ENCODE results near the gene HIVEP1.

Gene HIVEP1

DNA sequence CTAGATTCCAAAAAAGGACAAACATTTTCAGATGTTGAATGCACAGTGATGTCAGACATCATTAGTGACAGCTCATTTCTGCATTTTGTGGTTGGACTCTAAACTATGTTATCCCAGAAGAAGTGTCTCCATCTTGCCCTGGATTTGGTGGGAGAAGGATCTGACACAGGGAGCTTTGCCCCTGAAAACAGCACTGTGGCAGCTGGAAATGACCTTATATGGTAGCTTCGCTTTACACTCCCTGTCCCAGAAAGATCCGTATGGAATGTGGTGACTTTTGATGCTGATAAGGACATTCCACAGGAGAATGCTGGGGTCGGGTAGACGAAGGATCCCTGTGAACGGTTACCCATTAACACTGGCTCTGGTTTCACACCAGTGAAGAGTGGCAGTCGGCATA is 190.9 kb downstream of the HIVEP1 start:
- DNase-seq (ENCODE audit: insufficient read length, low spot score) (no peak), FAIRE-seq (no peak)
- TF ChIP-seq POLR2A (IDR thresholded peaks at IDR 0.05; ENCODE audit: low read depth, low read length) = no peak
- no peak for TF ChIP-seq TAF1 (IDR thresholded peaks at IDR 0.05; ENCODE audit: low read depth, low read length)

DNA sequence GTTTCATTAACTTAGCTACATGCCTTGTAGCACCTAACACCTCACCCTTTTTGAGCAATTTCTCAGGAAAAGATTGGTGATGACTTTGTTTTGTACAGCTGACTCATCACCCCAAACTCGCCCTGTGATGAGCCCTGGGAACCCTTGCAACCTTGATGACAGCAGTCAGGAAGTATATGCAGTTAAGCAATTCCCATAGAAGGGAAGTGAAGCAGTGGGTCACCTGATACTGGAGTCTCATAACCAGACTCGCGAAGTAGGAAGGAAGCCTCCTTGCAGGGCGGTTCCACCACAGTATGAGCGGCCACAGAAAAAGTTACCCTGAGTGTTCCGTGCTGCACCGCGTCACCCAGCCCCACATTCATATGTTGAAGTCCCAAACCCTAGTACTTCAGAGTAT is 196.1 kb downstream of the HIVEP1 start:
- no peak for FAIRE-seq
- no peak for TF ChIP-seq POLR2A (IDR thresholded peaks at IDR 0.05; ENCODE audit: low read depth, low read length)
- TF ChIP-seq TAF1 (IDR thresholded peaks at IDR 0.05; ENCODE audit: low read depth, low read length) = no peak
- no peak for TF ChIP-seq SPI1 (IDR thresholded peaks at IDR 0.05; ENCODE audit: low read depth, low read length)
- no peak for TF ChIP-seq POU2F2 (IDR thresholded peaks at IDR 0.05; ENCODE audit: low read depth, low read length)
- TF ChIP-seq PAX5 (IDR thresholded peaks at IDR 0.05; ENCODE audit: insufficient read depth, low read length, severe bottlenecking) = no peak
- TF ChIP-seq POLR2AphosphoS5 (IDR thresholded peaks at IDR 0.05; ENCODE audit: low read depth, low read length) = no peak
- DNase-seq (ENCODE audit: insufficient read length, low spot score) = no peak

DNA sequence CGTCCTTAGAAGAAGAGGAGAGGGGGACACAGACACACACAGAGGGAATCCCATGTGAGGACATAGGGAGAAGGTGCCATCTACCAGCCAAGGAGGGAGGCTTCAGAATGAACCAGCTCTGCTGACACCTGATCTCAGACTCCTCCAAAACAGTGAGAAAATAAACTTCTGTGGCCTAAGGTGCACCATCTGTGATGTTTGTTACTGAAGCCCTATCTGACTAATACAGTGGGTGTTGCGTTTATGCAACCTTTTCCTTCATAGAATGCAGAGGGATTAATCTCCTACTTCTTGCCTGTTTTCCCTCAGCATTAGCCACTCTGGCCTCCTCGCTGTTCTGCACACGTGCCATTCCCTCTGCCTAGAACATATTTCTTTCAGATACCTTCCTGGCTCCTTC is 196.6 kb downstream of the HIVEP1 start:
- FAIRE-seq (no peak), DNase-seq (ENCODE audit: insufficient read length, low spot score) (no peak)
- TF ChIP-seq POLR2A (IDR thresholded peaks at IDR 0.05; ENCODE audit: low read depth, low read length) (no peak), POLR2AphosphoS5 (IDR thresholded peaks at IDR 0.05; ENCODE audit: low read depth, low read length) (no peak), TAF1 (IDR thresholded peaks at IDR 0.05; ENCODE audit: low read depth, low read length) (no peak)

All from GM12891 (cell line).